T1000 (cell line): ENCODE data around the gene PUSL1.

Source experiments
- DNase-seq: peaks from one replicate; lab custom pipeline; 2025; ENCODE audit warnings: mixed read lengths; lab: John Stamatoyannopoulos, UW

PUSL1 gene

GRCh38 chr1:1279028-1279427, 29.4 kb upstream of the PUSL1 start:
- DNase-seq = no peak

- DNase-seq = no peak
These were observed 27.5 kb upstream of the PUSL1 start for GRCh38 chr1:1280782-1281481.

DNA sequence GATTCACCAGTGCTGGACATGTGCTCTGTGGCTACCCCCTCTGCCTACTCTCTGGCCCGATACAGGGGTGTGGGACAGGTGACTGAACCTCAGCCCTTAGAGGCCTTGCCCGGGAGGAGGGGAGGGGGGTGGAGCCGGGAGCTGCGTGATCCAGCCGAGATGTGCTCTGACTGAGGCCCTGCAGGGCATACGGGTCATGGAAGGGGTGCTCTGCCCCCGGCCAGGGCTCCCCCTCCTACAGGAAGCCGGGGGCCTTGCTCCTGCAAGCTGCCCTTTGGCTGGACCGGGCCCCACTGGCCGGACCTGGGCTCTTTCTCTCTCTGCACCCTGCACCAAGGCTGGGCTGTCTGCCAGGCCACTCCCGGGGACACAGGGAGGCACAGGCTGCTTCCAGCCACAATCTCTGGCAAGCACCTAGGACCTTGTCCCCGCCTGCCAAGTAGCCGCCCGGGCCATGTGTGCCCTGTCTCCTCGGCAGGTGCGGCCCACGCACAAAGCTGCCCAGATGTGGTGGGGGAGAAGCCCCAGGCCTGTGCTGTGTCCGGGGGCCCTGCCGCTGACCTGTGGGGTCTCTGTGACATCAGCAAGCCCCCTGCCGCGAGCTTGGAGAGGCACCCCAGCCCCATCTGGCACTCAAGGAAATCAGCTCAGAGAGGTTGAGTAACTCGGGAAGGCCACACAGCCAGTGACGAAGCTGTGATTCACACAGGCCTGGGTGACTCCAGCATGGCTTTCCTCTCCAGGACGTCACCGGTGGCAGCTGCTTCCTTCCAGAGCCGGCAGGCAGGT, 26.7 kb upstream of the PUSL1 start:
- DNase-seq = no peak

DNA sequence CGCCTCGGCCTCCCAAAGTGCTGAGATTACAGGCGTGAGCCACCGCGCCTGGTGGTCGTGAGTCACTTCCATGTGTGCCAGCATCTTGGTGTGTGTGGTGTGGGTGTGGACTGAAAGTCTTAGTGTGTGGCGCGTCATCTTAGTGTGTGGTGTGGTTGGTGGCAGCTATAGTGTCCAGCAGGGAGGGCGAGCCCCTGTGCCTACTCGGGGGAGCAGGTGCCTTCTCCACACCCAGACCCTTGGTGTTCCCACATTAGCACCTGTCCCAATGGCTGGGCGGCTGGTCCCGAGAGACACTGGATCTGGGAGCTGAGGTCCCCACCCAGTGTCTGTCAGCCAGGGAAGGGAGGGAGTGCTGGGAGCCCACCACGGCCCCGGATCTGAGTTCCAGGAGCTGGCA, 25.4 kb upstream of the PUSL1 start:
- no peak for DNase-seq

DNA sequence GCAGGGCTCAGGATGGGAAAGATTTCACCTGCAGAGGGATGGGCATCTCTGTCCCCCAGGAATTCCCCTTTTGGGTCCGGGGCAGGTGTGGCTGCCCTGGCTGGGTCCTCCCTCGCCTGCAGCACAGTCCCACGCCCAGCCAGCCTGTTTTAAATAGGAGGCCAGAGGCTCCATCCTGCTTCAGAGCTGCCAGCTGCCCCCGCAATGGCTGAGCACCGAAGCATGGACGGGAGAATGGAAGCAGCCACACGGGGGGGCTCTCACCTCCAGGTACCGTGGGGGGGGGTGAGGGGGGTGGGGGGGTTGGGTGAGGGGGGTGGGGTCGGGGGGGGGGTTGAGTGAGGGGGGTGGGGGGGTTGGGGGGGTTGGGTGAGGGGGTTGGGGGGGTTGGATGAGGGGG, 24.6 kb upstream of the PUSL1 start:
- no peak for DNase-seq

GRCh38 chr1:1284221-1285101, 23.9 kb upstream of the PUSL1 start:
- DNase-seq = no peak

- no peak for DNase-seq
These were observed 23.3 kb upstream of the PUSL1 start for GRCh38 chr1:1285102-1285571.

DNA sequence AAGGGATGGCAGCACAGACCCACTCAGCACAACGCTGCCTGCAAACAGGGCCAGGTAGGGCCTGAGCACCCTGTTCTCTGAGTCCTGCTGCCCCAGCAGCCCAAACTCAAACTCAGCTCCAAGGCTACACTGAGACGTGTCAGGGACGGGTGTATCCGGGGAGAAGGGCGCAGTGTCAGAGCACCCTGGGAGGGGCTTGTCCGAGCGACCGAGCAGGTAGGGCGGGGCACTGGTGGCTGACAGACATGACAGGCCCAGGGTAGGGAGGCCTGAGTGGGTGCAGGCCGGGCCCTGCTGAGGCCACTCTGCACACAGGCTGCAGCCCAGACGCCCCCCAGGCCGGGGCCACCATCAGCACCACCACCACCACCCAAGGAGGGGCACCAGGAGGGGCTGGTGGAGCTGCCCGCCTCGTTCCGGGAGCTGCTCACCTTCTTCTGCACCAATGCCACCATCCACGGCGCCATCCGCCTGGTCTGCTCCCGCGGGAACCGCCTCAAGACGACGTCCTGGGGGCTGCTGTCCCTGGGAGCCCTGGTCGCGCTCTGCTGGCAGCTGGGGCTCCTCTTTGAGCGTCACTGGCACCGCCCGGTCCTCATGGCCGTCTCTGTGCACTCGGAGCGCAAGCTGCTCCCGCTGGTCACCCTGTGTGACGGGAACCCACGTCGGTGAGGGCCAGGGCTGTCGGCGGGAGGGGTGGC, 22.6 kb upstream of the PUSL1 start:
- no peak for DNase-seq

DNA sequence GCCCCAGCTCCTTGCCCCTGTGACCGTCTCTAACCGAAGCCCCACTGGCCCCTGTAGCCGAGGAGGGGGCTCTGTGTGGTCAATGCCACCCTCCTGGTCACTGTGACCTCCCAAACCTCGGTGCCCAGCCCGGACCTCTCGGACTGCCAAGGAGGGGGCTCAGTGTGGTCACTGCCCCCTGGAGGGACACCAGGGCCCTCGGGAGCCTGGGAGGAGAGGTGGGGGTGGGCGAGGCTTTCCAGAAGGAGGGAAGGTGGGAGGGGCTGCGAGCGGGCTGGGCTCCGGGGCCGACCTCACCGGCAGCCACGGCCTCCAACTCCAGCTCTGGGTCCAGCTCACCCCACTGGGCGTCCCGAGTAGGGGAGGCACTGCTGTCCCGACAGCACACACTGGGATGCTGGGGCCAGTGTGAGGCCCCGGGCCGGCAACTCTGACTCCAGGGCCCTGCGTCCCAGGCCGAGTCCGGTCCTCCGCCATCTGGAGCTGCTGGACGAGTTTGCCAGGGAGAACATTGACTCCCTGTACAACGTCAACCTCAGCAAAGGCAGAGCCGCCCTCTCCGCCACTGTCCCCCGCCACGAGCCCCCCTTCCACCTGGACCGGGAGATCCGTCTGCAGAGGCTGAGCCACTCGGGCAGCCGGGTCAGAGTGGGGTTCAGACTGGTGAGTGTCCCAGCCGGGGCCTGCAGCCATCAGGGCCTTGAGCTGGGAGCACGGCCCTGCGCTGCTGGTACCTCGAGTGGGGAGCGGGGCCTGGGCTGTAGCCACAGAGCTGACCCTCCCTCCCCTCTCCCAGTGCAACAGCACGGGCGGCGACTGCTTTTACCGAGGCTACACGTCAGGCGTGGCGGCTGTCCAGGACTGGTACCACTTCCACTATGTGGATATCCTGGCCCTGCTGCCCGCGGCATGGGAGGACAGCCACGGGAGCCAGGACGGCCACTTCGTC, 21.8 kb upstream of the PUSL1 start:
- no peak for DNase-seq

DNA sequence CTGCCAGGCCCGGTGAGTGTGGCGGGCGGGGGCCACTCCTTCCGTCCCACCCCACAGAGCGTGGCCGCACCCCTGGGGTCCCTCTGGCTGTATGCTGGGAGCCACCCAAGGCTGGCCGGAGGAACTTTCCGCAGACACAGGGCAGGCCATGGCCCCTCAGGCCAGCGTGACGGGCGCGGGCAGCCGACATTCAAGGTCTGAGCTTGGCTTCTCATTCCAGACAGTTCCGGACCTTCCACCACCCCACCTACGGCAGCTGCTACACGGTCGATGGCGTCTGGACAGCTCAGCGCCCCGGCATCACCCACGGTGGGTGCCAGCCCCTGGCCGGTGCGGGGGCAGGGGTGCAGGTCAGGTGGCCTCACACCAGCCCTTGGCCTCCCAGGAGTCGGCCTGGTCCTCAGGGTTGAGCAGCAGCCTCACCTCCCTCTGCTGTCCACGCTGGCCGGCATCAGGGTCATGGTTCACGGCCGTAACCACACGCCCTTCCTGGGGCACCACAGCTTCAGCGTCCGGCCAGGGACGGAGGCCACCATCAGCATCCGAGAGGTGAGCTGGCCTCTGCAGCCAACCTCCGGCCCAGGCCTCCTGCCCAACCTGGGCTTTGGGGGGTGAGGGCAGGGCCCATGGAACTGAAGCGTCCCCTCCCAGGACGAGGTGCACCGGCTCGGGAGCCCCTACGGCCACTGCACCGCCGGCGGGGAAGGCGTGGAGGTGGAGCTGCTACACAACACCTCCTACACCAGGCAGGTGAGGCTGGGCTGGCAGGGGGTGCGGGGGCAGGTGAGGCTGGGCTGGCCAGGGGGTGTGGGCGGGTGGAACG, 20.9 kb upstream of the PUSL1 start:
- DNase-seq = no peak

GRCh38 chr1:1290238-1290731, 18.1 kb upstream of the PUSL1 start:
- DNase-seq = peak; percentile 75

DNA sequence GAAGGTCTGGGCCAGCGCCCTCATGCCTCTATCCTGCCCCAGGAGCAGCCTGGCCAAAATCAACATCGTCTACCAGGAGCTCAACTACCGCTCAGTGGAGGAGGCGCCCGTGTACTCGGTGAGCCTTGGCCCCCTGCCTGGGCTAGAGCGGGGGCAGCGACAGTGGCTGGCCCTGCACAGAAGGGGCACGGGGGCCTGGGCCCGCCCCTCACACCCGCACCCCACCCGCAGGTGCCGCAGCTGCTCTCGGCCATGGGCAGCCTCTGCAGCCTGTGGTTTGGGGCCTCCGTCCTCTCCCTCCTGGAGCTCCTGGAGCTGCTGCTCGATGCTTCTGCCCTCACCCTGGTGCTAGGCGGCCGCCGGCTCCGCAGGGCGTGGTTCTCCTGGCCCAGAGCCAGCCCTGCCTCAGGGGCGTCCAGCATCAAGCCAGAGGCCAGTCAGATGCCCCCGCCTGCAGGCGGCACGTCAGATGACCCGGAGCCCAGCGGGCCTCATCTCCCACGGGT, 17.3 kb upstream of the PUSL1 start:
- no peak for DNase-seq

DNA sequence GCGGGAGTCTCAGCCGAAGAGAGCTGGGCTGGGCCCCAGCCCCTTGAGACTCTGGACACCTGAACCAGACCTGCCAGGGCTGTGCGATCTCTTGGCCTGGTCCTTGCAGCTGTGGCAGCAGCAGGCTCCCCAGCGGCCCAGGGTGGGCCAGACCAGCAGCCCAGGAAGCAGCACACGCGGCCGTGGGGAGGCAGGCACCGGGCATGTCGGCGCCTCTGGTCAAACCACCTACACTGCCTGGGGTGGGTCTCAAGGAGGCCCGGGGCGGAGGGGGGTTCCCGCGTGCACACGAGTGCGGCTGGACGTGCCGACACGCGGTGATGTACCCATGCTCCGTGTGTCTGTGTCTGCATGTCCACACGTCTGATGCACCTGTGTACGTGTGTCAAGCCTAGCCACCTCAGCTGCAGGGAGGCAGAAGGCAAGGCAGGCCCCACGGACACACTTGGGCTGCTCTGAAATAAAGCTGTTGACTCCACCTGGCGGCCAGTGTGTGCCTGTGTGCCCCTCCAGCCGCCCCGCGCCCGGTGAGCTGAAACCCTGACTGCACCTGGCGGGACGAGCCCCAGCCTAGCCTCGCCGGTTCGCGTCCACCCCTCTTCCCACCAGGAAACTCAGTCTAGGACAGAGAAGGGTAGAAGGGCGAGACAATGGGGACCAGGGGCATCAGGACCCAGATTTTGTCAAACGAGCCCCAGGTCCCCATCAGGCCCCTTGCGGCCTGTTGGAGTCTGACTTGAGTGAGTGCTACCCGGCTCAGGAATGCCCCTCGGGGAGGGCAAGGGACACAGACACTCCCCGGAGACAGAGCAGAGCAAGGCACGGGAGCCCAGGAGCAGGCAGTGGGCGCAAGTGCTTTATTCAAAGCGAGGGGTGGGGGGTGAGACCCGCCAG, 16.6 kb upstream of the PUSL1 start:
- DNase-seq = peak; percentile 29

GRCh38 chr1:1292442-1292779, 16.0 kb upstream of the PUSL1 start:
- no peak for DNase-seq

DNA sequence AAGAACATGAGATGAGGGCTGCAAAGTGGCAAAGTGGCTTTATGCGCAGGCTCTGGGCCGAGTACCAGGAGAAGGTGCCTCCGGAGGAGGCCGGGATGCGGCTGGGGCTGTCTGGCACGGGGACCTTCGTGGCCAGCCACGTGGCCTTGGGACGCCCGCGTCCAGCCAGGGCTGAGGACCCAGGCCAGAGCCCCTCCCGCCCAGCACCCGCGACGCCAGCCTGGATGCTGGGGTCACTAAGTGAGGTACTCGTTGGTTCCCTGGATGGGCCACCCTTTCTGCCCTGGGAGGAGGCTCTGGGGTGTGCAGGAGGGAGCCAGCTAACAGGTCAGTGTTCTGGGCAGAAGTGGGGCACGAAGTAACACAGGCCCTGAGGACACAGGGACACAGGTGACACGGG, 15.5 kb upstream of the PUSL1 start:
- DNase-seq = no peak

DNA sequence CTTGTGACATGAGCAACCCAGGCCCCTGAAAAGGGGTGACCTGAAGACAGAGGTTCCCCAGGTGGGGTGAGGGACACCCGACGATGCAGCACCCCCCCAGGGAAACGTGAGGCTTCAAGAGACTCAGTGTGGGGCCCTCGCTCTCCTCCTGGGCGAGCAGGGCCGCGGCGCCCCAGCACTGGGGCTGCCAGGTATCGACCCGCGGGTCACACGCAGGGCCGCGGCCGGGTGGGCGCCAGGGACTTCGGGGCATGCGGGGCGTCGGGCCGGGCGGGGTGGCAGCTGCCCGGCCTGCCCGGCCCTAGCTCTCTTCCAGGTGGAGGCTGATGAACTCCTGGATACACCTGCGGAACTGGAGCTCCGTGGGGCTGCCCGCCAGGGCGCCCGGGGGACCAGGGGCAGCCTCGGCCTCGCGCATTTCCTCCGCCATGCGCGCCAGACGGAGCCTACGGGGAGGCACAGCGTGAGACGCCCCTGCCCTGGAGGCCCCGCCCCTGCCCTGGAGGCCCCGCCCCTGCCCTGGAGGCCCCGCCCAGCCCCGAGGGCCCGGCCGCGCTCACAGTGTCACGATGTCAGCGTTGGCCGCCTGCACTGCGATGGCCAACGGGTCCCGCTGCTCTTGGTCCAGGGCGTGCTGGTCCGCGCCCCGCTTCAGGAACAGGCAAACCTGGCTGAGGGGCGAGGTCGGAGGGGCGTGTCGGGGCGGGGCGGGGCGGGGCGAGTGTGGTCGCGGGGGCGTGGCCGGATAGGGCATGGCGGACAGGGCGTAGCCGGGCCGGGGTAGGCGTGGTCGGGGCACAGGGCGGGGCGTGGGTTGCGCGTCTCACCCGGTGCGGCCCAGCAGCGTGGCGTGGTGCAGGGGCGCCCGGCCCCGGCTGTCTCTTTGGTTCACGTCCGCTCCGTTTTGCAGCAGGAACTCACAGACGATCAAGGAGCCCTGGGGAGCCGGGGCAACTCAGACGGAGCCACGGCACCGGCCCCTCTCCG, 14.8 kb upstream of the PUSL1 start:
- no peak for DNase-seq

DNA sequence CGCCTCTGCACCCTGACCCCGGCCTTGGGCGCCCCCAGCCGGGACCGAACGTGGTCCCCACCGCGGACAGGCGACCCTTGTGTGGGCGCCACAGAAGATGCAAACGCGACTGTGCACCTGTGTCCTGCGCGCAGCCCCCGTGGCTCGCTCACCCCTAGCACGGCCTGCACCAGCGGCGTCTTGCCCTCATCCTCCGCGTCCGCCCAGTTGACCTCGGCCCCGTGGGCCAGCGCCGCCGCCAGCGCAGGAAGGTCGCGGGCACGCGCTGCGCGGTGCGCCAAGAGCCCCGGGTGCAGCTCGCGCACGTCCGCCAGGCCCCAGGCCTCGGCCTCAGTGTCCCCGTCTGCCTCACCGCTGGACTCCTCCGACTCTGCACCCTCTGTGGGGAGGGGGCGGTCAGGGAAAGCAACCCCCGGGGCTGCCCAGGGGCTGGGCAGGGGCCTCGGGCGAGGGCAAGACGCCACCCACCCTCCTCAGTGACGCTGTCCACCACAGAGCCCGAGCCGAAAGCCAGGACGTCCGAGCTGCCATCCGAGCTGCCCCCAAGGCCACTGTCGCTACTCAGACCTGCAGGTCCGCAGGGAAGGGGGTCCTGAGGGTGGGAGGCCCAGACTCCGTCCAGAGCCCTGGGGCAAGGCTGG, 14.0 kb upstream of the PUSL1 start:
- no peak for DNase-seq
